ENCODE measurements around the gene C10orf90.

DNA sequence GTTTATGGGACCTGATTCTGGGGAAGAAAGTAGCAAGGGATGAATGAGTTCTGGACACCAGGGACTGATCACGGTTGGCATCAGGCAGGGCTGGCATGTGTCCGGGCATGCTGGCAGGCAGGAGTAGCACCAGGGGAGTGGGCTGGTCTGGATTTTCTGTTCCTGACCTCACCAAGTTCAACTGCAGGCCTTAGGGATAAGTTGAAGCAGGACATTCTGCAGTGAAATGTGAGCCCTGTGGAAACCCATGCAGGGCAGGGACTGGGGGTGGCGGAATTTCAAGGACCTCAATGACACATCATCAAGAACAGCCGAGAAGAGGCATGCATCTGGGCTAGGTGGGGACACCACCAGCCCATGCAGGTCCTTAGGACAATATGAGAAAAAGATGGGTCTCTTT, 202.0 kb downstream of the C10orf90 start:
- TF ChIP-seq POLR2AphosphoS5 (IDR thresholded peaks at IDR 0.05; ENCODE audit: low read depth) (no peak), GABPA (IDR thresholded peaks at IDR 0.05; ENCODE audit: low read depth) (no peak)
- TF ChIP-seq, protein P1, sequence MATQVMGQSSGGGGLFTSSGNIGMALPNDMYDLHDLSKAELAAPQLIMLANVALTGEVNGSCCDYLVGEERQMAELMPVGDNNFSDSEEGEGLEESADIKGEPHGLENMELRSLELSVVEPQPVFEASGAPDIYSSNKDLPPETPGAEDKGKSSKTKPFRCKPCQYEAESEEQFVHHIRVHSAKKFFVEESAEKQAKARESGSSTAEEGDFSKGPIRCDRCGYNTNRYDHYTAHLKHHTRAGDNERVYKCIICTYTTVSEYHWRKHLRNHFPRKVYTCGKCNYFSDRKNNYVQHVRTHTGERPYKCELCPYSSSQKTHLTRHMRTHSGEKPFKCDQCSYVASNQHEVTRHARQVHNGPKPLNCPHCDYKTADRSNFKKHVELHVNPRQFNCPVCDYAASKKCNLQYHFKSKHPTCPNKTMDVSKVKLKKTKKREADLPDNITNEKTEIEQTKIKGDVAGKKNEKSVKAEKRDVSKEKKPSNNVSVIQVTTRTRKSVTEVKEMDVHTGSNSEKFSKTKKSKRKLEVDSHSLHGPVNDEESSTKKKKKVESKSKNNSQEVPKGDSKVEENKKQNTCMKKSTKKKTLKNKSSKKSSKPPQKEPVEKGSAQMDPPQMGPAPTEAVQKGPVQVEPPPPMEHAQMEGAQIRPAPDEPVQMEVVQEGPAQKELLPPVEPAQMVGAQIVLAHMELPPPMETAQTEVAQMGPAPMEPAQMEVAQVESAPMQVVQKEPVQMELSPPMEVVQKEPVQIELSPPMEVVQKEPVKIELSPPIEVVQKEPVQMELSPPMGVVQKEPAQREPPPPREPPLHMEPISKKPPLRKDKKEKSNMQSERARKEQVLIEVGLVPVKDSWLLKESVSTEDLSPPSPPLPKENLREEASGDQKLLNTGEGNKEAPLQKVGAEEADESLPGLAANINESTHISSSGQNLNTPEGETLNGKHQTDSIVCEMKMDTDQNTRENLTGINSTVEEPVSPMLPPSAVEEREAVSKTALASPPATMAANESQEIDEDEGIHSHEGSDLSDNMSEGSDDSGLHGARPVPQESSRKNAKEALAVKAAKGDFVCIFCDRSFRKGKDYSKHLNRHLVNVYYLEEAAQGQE (IDR thresholded peaks at IDR 0.05; ENCODE audit: insufficient replicate concordance, low read depth): no peak
- TF ChIP-seq, protein P2, sequence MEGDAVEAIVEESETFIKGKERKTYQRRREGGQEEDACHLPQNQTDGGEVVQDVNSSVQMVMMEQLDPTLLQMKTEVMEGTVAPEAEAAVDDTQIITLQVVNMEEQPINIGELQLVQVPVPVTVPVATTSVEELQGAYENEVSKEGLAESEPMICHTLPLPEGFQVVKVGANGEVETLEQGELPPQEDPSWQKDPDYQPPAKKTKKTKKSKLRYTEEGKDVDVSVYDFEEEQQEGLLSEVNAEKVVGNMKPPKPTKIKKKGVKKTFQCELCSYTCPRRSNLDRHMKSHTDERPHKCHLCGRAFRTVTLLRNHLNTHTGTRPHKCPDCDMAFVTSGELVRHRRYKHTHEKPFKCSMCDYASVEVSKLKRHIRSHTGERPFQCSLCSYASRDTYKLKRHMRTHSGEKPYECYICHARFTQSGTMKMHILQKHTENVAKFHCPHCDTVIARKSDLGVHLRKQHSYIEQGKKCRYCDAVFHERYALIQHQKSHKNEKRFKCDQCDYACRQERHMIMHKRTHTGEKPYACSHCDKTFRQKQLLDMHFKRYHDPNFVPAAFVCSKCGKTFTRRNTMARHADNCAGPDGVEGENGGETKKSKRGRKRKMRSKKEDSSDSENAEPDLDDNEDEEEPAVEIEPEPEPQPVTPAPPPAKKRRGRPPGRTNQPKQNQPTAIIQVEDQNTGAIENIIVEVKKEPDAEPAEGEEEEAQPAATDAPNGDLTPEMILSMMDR (IDR thresholded peaks at IDR 0.05; ENCODE audit: insufficient read depth, low read length): no peak

Data from HL-60 (cell line).